HepG2 (cell line): ENCODE measurements around the gene MYOZ1. TPM values are rescaled to one million over a fixed set of nuclear protein-coding genes. Genes with fewer than 3 reads are reported as not detected.

Source experiments
- ATAC-seq: fragments of 200-7000 bp; cut with Tn5 transposase; 3 replicates; pipeline ENCODE4 v1.9.1; 2020; ENCODE audit warnings: mild to moderate bottlenecking, moderate library complexity
- BruUV-seq: library from RNA; stranded (reverse); fragments of 400-500 nt; replicated peaks from 2 replicates; lab custom pipeline; 2021; lab: Mats Ljungman, UMichigan
- CTCF ChIA-PET: fragments of 300-600 bp; formaldehyde crosslinking; extraction: SDS; loops from one replicate; lab custom pipeline; 2021; ENCODE audit warnings: low total read pairs, inconsistent platforms, low intra/inter-chr PET ratio; lab: Yijun Ruan, JAX
- POLR2A ChIA-PET: fragments of 350-600 bp; sonication (Branson Sonifier 250); formaldehyde crosslinking; loops from one replicate; lab custom pipeline; 2020; ENCODE audit warnings: antibody characterized with exemption, inconsistent platforms; lab: Yijun Ruan, JAX
- DNase-seq: peaks from one replicate; pipeline ENCODE4 v3.0.0-alpha.2; 2015; ENCODE audit warnings: low spot score
- FAIRE-seq: peaks from 3 replicates; lab custom pipeline; 2011; peaks lifted over from hg19 to GRCh38; lab: Jason Lieb, UNC
- H2AFZ ChIP-seq: one replicate; pipeline ENCODE4 v1.6.1; 2011; ENCODE audit warnings: low read length, inconsistent platforms
- H3K27ac ChIP-seq: fragments of 300-600 bp; 3 replicates; pipeline ENCODE4 v1.8.0; 2011; ENCODE audit warnings: mixed run types, mild to moderate bottlenecking, mixed read lengths, low read length, inconsistent platforms; ENCODE audit not compliant: insufficient read depth; ENCODE audit errors: extremely low read length
- H3K27me3 ChIP-seq, 2 experiments: fragments of 200-600 bp in 1 of 2; 2 replicates in 1 of 2; 3 replicates in 1 of 2; pipeline versions ENCODE4 v1.6.0 to v1.8.0; 2011; ENCODE audit warnings: low read length in 2 of 2, mild to moderate bottlenecking in 2 of 2, moderate library complexity in 2 of 2, inconsistent platforms in 1 of 2; ENCODE audit not compliant: insufficient read depth in 2 of 2, control insufficient read depth in 1 of 2
- H3K36me3 ChIP-seq, 2 experiments: fragments of 200-600 bp in 1 of 2; replicated peaks in 1 of 2; 2 replicates in 1 of 2; 3 replicates in 1 of 2; pipeline versions ENCODE4 v1.5.1 to v1.8.0; 2011; ENCODE audit warnings: low read length in 2 of 2, inconsistent platforms in 1 of 2; ENCODE audit not compliant: insufficient read depth in 2 of 2, control insufficient read depth in 1 of 2
- H3K4me1 ChIP-seq: 2 replicates; pipeline ENCODE4 v1.5.1; 2012; ENCODE audit warnings: low read length, inconsistent platforms; ENCODE audit not compliant: insufficient read depth
- H3K4me2 ChIP-seq: 2 replicates; pipeline ENCODE4 v1.6.0; 2011; ENCODE audit warnings: low read depth, low read length, inconsistent platforms
- H3K4me3 ChIP-seq, 3 experiments: fragments of 200-600 bp in 1 of 3; sonication (generic), shearing (Covaris generic) in 1 of 3; replicated peaks in 1 of 3; 2 replicates each; pipeline ENCODE4 v1.5.1; 2011 to 2016; ENCODE audit warnings: low read length in 3 of 3, inconsistent platforms in 2 of 3, low read depth in 2 of 3, mild to moderate bottlenecking in 2 of 3, control low read depth in 1 of 3, mixed read lengths in 1 of 3; ENCODE audit not compliant: insufficient read depth in 1 of 3
- H3K79me2 ChIP-seq: one replicate; pipeline ENCODE4 v1.6.1; 2011; ENCODE audit warnings: low read length, inconsistent platforms; ENCODE audit not compliant: insufficient read depth
- H3K9ac ChIP-seq: 2 replicates; pipeline ENCODE4 v1.6.0; 2011; ENCODE audit warnings: mild to moderate bottlenecking, low read depth, low read length, inconsistent platforms; ENCODE audit not compliant: insufficient read depth
- H3K9me3 ChIP-seq: 2 replicates; pipeline ENCODE4 v1.5.1; 2012; ENCODE audit warnings: mild to moderate bottlenecking, low read length
- H4K20me1 ChIP-seq: 2 replicates; pipeline ENCODE4 v1.6.0; 2011; ENCODE audit warnings: inconsistent platforms, mild to moderate bottlenecking, low read length, moderate library complexity; ENCODE audit not compliant: insufficient read depth
- CENPT ChIP-seq: sonication (generic); formaldehyde crosslinking; IDR thresholded peaks from 2 replicates; pipeline ENCODE4 v1.8.0; 2022; ENCODE audit warnings: low read depth, mild to moderate bottlenecking, moderate library complexity, missing genetic modification reagents
- PAWR ChIP-seq: sonication (generic); formaldehyde crosslinking; IDR thresholded peaks from 2 replicates; pipeline ENCODE4 v1.4.0; 2020; ENCODE audit warnings: missing genetic modification reagents, mild to moderate bottlenecking, borderline replicate concordance
- SP5 ChIP-seq: IDR thresholded peaks from 2 replicates; pipeline ENCODE4 v1.6.1; 2016; ENCODE audit warnings: low read depth, borderline replicate concordance
- ZNF12 ChIP-seq: sonication (generic); formaldehyde crosslinking; IDR thresholded peaks from 2 replicates; pipeline ENCODE4 v1.5.0; 2020; ENCODE audit warnings: missing genetic modification reagents
- ZNF570 ChIP-seq: sonication (generic); formaldehyde crosslinking; IDR thresholded peaks from 2 replicates; pipeline ENCODE4 v1.4.0; 2020; ENCODE audit warnings: mild to moderate bottlenecking, missing genetic modification reagents, borderline replicate concordance
- ZNF776 ChIP-seq: sonication (generic); formaldehyde crosslinking; IDR thresholded peaks from 2 replicates; pipeline ENCODE4 v1.4.0; 2020; ENCODE audit warnings: mild to moderate bottlenecking, missing genetic modification reagents
- ZSCAN9 ChIP-seq: IDR thresholded peaks from 2 replicates; pipeline ENCODE4 v1.6.1; 2016; ENCODE audit warnings: borderline replicate concordance
- WGBS: methylation state at CpG from one replicate; pipeline ENCODE4 v1.1.6; 2017; ENCODE audit warnings: low lambda C conversion rate; 5-methylcytosine and 5-hydroxymethylcytosine counted together
- in situ Hi-C: cut with HindIII; loops from 2 replicates; pipeline ENCODE4 v1.10.0; 2017; ENCODE audit warnings: low pct_unique_long_range_greater_than_20kb; ENCODE audit not compliant: extremely low pct_ligation_motif_present
- intact Hi-C: fragments of 100-400 bp; cut with micrococcal nuclease; formaldehyde crosslinking; loops from one replicate; pipeline ENCODE4 v1.10.0; 2022; ENCODE audit not compliant: unreplicated experiment
- polyA plus RNA-seq, 8 experiments: library from polyadenylated mRNA; depleted of rRNA in 3 of 8; stranded (reverse) in 7 of 8; unstranded in 1 of 8; fragments of >200 nt; fragmentation: Illumina TruSeq in 4 of 8; extraction: Trizol in 4 of 8; gene quantifications; 2 replicates each; pipeline versions ENCODE4 v1.2.1 to v1.2.3, GENCODE V29; 2011 to 2016; ENCODE audit warnings: low read depth in 4 of 8, missing spikeins in 1 of 8, mixed read lengths in 1 of 8; ENCODE audit not compliant: insufficient read depth in 1 of 8
- total RNA-seq, 5 experiments: library from RNA; depleted of rRNA; stranded (reverse); fragments of >200 nt; fragmentation: Illumina TruSeq; extraction: Trizol; gene quantifications; 2 replicates each; pipeline ENCODE4 v1.2.3, GENCODE V29; 2016; ENCODE audit warnings: low read depth in 1 of 5
- TF ChIP-seq, protein P1 (sequence below): sonication (generic); formaldehyde crosslinking; IDR thresholded peaks from 2 replicates; pipeline ENCODE4 v1.8.1; 2023; ENCODE audit warnings: mild to moderate bottlenecking, missing genetic modification reagents, borderline replicate concordance
- TF ChIP-seq, protein P2 (sequence below): sonication (generic); formaldehyde crosslinking; IDR thresholded peaks from 2 replicates; pipeline ENCODE4 v1.8.0; 2022; ENCODE audit warnings: mild to moderate bottlenecking, missing genetic modification reagents, moderate library complexity
- TF ChIP-seq, protein P3 (sequence below): sonication (generic); formaldehyde crosslinking; IDR thresholded peaks from 2 replicates; pipeline ENCODE4 v1.4.0; 2020; ENCODE audit warnings: low read depth, mild to moderate bottlenecking, missing genetic modification reagents
- TF ChIP-seq, protein P4 (sequence below): sonication (generic); formaldehyde crosslinking; IDR thresholded peaks from 2 replicates; pipeline ENCODE4 v1.4.0; 2020; ENCODE audit warnings: mild to moderate bottlenecking, missing genetic modification reagents, borderline replicate concordance

MYOZ1 gene
- total and polyA plus RNA-seq, 2 of the 13 experiments (the other 11 are each of a cell fraction or from before 2014, with no cell fraction given): not detected

DNA sequence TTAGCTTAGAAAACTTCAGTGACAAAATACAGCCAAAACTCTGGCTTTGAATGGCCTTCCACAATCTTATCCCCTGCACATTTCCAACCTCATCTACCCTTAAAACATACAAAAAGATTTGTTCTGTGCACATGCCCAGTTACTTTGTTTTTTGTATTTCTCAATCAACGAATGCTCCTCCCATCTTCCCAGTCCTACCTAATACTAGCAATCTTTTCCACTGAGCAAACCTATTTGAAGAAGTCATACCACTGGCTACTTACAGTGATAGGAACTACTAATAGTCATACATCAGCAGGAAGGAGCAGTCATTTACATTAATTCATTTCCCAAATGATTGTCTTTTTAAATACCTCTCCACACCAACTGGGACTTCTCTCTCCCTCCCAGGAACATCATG lies 52.6 kb downstream of the MYOZ1 start:
- intact Hi-C loops: no loop called here
- Histone ChIP-seq H3K4me3 (no peak overlapping the region), H2AFZ (no peak overlapping the region), H3K9ac (no peak overlapping the region), H3K4me2 (peak overlapping the region; percentile 43; the same call in 1 of the 2 replicates), H4K20me1 (no peaks in the 10 kb centered on the region; the same call in 1 of the 2 replicates), H3K36me3 (no peaks in the 10 kb centered on the region), H3K4me1 (peaks cover 97% of the 10 kb centered on the region), H3K27me3 (no peaks in the 10 kb centered on the region; a peak in 1 of 5 replicates), H3K27ac (no peak overlapping the region), H3K79me2 (peaks cover 22% of the 10 kb centered on the region), H3K9me3 (peaks cover 5% of the 10 kb centered on the region; the same call in 1 of the 2 replicates)
- ATAC-seq: no peak
- DNase-seq: peak; percentile 47
- TF ChIP-seq SP5 (CRISPR knock-in tag): peak; percentile 38; the same call in 1 of the 2 replicates
- TF ChIP-seq, protein P1, sequence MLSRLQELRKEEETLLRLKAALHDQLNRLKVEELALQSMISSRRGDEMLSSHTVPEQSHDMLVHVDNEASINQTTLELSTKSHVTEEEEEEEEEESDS (CRISPR knock-in tag): no peak
- peak; percentile 78 for TF ChIP-seq ZNF12 (CRISPR knock-in tag)
- no peak for TF ChIP-seq ZNF570 (CRISPR knock-in tag)
- no peak for FAIRE-seq
- 27% methylated on average over 1 of the region's 1 CpG for WGBS
- in situ Hi-C loops: no loop called here
- ChIA-PET CTCF (no interaction called here), POLR2A (interaction anchor here (1.0 kb wide), 1 partner anchor 41 kb away, joined by 3 read pairs; no protein-coding TSS in a partner anchor)
- BruUV-seq: no TSS peak

DNA sequence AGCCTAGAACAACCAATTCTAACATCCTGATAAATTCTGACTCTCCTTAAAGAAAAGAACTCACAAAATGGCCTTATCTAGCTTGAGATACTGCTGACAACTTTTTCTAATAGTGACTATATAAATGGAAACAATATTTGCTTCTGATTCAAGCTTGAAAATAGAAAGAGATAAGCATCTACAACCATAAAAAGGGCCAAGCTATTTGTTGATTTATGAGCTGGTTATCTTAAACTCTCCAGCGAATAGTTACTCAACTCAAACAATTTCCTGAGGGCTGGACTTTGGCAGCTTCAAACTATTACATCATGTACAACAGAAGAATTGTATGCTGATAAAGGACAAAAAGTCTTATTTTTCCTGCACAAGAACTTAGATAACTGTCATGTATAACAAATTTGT lies 54.7 kb downstream of the MYOZ1 start:
- Histone ChIP-seq H3K9me3 (peaks cover 5% of the 10 kb centered on the region; the same call in 1 of the 2 replicates), H3K27ac (peak overlapping the region; percentile 68), H3K9ac (peak overlapping the region; percentile 38), H3K79me2 (peaks cover 21% of the 10 kb centered on the region), H4K20me1 (no peaks in the 10 kb centered on the region; the same call in 1 of the 2 replicates), H3K4me1 (peaks cover 83% of the 10 kb centered on the region), H3K27me3 (no peaks in the 10 kb centered on the region; a peak in 1 of 5 replicates), H3K4me2 (peak overlapping the region; percentile 68), H3K36me3 (no peaks in the 10 kb centered on the region), H3K4me3 (peak overlapping the region in 2 of 3 experiments; percentile 25 to 39; a peak in 3 of 6 replicates), H2AFZ (no peak overlapping the region)
- CTCF ChIA-PET: no interaction called here
- in situ Hi-C loops: no loop called here
- no TSS peak for BruUV-seq
- DNase-seq: peak; percentile 93
- POLR2A ChIA-PET: interaction anchor here (0.8 to 1.8 kb wide), 3 partner anchors 15 to 46 kb away, joined by 3 to 13 read pairs (median 5); no protein-coding TSS in a partner anchor
- ATAC-seq: peak; percentile 83
- intact Hi-C loops: loop anchor here (2.0 kb wide), 2 partner anchors 38 to 58 kb away; no protein-coding TSS in a partner anchor
- peak; percentile 76 for FAIRE-seq
- 3% methylated on average over 1 of the region's 1 CpG for WGBS
- TF ChIP-seq CENPT (CRISPR knock-in tag): no peak
- TF ChIP-seq ZNF776 (CRISPR knock-in tag): no peak
- TF ChIP-seq, protein P2, sequence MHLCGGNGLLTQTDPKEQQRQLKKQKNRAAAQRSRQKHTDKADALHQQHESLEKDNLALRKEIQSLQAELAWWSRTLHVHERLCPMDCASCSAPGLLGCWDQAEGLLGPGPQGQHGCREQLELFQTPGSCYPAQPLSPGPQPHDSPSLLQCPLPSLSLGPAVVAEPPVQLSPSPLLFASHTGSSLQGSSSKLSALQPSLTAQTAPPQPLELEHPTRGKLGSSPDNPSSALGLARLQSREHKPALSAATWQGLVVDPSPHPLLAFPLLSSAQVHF (CRISPR knock-in tag): no peak
- no peak for TF ChIP-seq ZSCAN9 (CRISPR knock-in tag)
- no peak for TF ChIP-seq PAWR
- TF ChIP-seq, protein P3, sequence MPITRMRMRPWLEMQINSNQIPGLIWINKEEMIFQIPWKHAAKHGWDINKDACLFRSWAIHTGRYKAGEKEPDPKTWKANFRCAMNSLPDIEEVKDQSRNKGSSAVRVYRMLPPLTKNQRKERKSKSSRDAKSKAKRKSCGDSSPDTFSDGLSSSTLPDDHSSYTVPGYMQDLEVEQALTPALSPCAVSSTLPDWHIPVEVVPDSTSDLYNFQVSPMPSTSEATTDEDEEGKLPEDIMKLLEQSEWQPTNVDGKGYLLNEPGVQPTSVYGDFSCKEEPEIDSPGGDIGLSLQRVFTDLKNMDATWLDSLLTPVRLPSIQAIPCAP: no peak
- TF ChIP-seq, protein P4, sequence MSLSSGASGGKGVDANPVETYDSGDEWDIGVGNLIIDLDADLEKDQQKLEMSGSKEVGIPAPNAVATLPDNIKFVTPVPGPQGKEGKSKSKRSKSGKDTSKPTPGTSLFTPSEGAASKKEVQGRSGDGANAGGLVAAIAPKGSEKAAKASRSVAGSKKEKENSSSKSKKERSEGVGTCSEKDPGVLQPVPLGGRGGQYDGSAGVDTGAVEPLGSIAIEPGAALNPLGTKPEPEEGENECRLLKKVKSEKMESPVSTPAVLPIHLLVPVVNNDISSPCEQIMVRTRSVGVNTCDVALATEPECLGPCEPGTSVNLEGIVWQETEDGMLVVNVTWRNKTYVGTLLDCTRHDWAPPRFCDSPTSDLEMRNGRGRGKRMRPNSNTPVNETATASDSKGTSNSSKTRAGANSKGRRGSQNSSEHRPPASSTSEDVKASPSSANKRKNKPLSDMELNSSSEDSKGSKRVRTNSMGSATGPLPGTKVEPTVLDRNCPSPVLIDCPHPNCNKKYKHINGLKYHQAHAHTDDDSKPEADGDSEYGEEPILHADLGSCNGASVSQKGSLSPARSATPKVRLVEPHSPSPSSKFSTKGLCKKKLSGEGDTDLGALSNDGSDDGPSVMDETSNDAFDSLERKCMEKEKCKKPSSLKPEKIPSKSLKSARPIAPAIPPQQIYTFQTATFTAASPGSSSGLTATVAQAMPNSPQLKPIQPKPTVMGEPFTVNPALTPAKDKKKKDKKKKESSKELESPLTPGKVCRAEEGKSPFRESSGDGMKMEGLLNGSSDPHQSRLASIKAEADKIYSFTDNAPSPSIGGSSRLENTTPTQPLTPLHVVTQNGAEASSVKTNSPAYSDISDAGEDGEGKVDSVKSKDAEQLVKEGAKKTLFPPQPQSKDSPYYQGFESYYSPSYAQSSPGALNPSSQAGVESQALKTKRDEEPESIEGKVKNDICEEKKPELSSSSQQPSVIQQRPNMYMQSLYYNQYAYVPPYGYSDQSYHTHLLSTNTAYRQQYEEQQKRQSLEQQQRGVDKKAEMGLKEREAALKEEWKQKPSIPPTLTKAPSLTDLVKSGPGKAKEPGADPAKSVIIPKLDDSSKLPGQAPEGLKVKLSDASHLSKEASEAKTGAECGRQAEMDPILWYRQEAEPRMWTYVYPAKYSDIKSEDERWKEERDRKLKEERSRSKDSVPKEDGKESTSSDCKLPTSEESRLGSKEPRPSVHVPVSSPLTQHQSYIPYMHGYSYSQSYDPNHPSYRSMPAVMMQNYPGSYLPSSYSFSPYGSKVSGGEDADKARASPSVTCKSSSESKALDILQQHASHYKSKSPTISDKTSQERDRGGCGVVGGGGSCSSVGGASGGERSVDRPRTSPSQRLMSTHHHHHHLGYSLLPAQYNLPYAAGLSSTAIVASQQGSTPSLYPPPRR (CRISPR knock-in tag): peak; percentile 95
